HCT116 (cell line): ENCODE data around the gene FBLL1. TPM values are rescaled to one million over a fixed set of nuclear protein-coding genes. Genes with fewer than 3 reads are reported as not detected.

Source experiments
- CTCF ChIP-seq, 3 experiments: fragments of 200-600 bp in 1 of 3; sonication (generic) in 1 of 3; IDR thresholded peaks in 2 of 3; conservative IDR thresholded peaks in 1 of 3; 2 replicates each; pipeline ENCODE4 v1.5.1; 2012 to 2017; ENCODE audit warnings: low read depth in 2 of 3, low read length in 2 of 3, antibody characterized with exemption in 1 of 3, borderline replicate concordance in 1 of 3, control low read depth in 1 of 3, mild to moderate bottlenecking in 1 of 3, mixed read lengths in 1 of 3, mixed run types in 1 of 3, moderate library complexity in 1 of 3; ENCODE audit not compliant: insufficient read depth in 1 of 3
- EGR1 ChIP-seq: IDR thresholded peaks from 2 replicates; pipeline ENCODE4 v1.6.1; 2012; ENCODE audit warnings: low read depth
- ELF1 ChIP-seq: IDR thresholded peaks from 2 replicates; pipeline ENCODE4 v1.6.1; 2012; ENCODE audit warnings: low read depth, borderline replicate concordance
- MAX ChIP-seq: IDR thresholded peaks from 2 replicates; pipeline ENCODE4 v1.6.1; 2012
- POLR2AphosphoS5 ChIP-seq: IDR thresholded peaks from 2 replicates; pipeline ENCODE4 v1.6.1; 2011; ENCODE audit warnings: mild to moderate bottlenecking, low read depth, low read length, moderate library complexity
- SP1 ChIP-seq: IDR thresholded peaks from 2 replicates; pipeline ENCODE4 v1.6.1; 2012; ENCODE audit warnings: low read depth
- TCF7L2 ChIP-seq: IDR thresholded peaks from 2 replicates; pipeline ENCODE4 v1.7.0; 2011; ENCODE audit warnings: borderline replicate concordance, inconsistent platforms; ENCODE audit not compliant: insufficient read depth, insufficient read length; ENCODE audit errors: extremely low read depth
- YY1 ChIP-seq: IDR thresholded peaks from 2 replicates; pipeline ENCODE4 v1.6.1; 2011; ENCODE audit warnings: low read length, low read depth, moderate library complexity, mild to moderate bottlenecking; ENCODE audit not compliant: insufficient replicate concordance; ENCODE audit errors: extremely low read depth
- ZNF274 ChIP-seq: fragments of 200-500 bp; sonication (Bioruptor generic); IDR thresholded peaks from 2 replicates; pipeline ENCODE4 v1.6.1; 2014; ENCODE audit warnings: mild to moderate bottlenecking, low read depth, low read length, inconsistent platforms
- total RNA-seq: library from RNA; stranded (reverse); gene quantifications from one replicate; pipeline ENCODE4 v1.2.1, GENCODE V29; 2021; ENCODE audit not compliant: unreplicated experiment
- TF ChIP-seq, protein P1 (sequence below): IDR thresholded peaks from 2 replicates; pipeline ENCODE4 v1.6.1; 2012

The FBLL1 gene
- total RNA-seq, 1 experiment from 2014 or later, result 0.15 TPM

GRCh38 chr5:168578538-168579487 lies 49.7 kb downstream of the FBLL1 start, which contains the start of gene PANK3 (continued):
- no peak for TF ChIP-seq SP1
- peak; percentile 13 for TF ChIP-seq YY1
- TF ChIP-seq ELF1, result no peak
- peak; percentile 69; the same call in 1 of the 2 replicates for TF ChIP-seq EGR1
- peak; percentile 82 for TF ChIP-seq POLR2AphosphoS5
- TF ChIP-seq TCF7L2, result no peak
- TF ChIP-seq MAX, result peak; percentile 62
- no peak for TF ChIP-seq CTCF (IDR thresholded peaks at IDR 0.05 in 2 of 3, conservative IDR thresholded peaks at IDR 0.05 in 1 of 3; ENCODE audit: borderline replicate concordance in 1 of 3, insufficient read depth in 1 of 3, low read depth in 2 of 3, low read length in 2 of 3)
- TF ChIP-seq, protein P1, sequence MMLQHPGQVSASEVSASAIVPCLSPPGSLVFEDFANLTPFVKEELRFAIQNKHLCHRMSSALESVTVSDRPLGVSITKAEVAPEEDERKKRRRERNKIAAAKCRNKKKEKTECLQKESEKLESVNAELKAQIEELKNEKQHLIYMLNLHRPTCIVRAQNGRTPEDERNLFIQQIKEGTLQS, result no peak
- no peak for TF ChIP-seq ZNF274
